ENCODE results near the gene PHC2. TPM values are rescaled to one million over a fixed set of nuclear protein-coding genes. Genes with fewer than 3 reads are reported as not detected.

PHC2 gene
- total and polyA plus RNA-seq, 9 of the 15 experiments (the other 6 are each of a cell fraction or from before 2014, with no cell fraction given): 3.1 to 67.6 (median 34.6) TPM

- TF ChIP-seq CBX3 (IDR thresholded peaks at IDR 0.05; ENCODE audit: borderline replicate concordance in 1 of 2, low read length in 2 of 2): no peak
- TF ChIP-seq MAFG (tag; conservative IDR thresholded peaks at IDR 0.05): no peak
- no peak for TF ChIP-seq SOX6 (IDR thresholded peaks at IDR 0.05)
- TF ChIP-seq HLTF (IDR thresholded peaks at IDR 0.05): peak; percentile 72
- no peak for TF ChIP-seq CBX5 (IDR thresholded peaks at IDR 0.05; ENCODE audit: borderline replicate concordance, low read depth)
- no peak for TF ChIP-seq THAP7 (CRISPR knock-in tag; IDR thresholded peaks at IDR 0.05)
- TF ChIP-seq CREB1 (IDR thresholded peaks at IDR 0.05): no peak
- TF ChIP-seq CREB1 (CRISPR knock-in tag; IDR thresholded peaks at IDR 0.05): peak; percentile 39; the same call in 1 of the 2 replicates
- TF ChIP-seq KLF13 (tag; IDR thresholded peaks at IDR 0.05; ENCODE audit: borderline replicate concordance, low read depth): no peak
- TF ChIP-seq, protein P1, sequence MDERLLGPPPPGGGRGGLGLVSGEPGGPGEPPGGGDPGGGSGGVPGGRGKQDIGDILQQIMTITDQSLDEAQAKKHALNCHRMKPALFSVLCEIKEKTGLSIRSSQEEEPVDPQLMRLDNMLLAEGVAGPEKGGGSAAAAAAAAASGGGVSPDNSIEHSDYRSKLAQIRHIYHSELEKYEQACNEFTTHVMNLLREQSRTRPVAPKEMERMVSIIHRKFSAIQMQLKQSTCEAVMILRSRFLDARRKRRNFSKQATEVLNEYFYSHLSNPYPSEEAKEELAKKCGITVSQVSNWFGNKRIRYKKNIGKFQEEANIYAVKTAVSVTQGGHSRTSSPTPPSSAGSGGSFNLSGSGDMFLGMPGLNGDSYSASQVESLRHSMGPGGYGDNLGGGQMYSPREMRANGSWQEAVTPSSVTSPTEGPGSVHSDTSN (CRISPR knock-in tag; IDR thresholded peaks at IDR 0.05; ENCODE audit: low read depth): no peak
- TF ChIP-seq, protein P1 (tag; conservative IDR thresholded peaks at IDR 0.05; ENCODE audit: low read depth): peak; percentile 99
- no peak for TF ChIP-seq BMI1 (IDR thresholded peaks at IDR 0.05; ENCODE audit: low read length)
- peak; percentile 94 for TF ChIP-seq HCFC1 (IDR thresholded peaks at IDR 0.05; ENCODE audit: low read depth, low read length)
- TF ChIP-seq MYNN (IDR thresholded peaks at IDR 0.05): no peak
- TF ChIP-seq MYNN (CRISPR knock-in tag; IDR thresholded peaks at IDR 0.05): no peak
- no peak for TF ChIP-seq ZNF449 (CRISPR knock-in tag; IDR thresholded peaks at IDR 0.05)
- TF ChIP-seq NR4A1 (CRISPR knock-in tag; IDR thresholded peaks at IDR 0.05): no peak
- TF ChIP-seq NR4A1 (tag; IDR thresholded peaks at IDR 0.05): no peak
- TF ChIP-seq CREB3 (tag; conservative IDR thresholded peaks at IDR 0.05; ENCODE audit: low read depth): no peak
- no peak for TF ChIP-seq KAT8 (IDR thresholded peaks at IDR 0.05; ENCODE audit: low read depth)
- TF ChIP-seq ZBTB7A (IDR thresholded peaks at IDR 0.05; ENCODE audit: borderline replicate concordance, control insufficient read depth, low read depth, low read length): peak; percentile 38; the same call in 1 of the 2 replicates
- TF ChIP-seq ZNF583 (CRISPR knock-in tag; IDR thresholded peaks at IDR 0.05): no peak
- TF ChIP-seq SREBF1 (IDR thresholded peaks at IDR 0.05; ENCODE audit: borderline replicate concordance, low read depth, low read length): no peak; the same call in 1 of the 2 replicates
- TF ChIP-seq PHF8 (IDR thresholded peaks at IDR 0.05; ENCODE audit: borderline replicate concordance, low read length): peak; percentile 54; the same call in 1 of the 2 replicates
- TF ChIP-seq ZZZ3 (IDR thresholded peaks at IDR 0.05): no peak
- TF ChIP-seq SRSF3 (IDR thresholded peaks at IDR 0.05; ENCODE audit: insufficient read depth, low read length): no peak
Measured at GRCh38 chr1:33472269-33472980, 41.5 kb upstream of the PHC2 start, which contains the start of gene ZSCAN20 (continued).

All from K562 (cell line).